ENCODE data around the gene YIF1A.

YIF1A gene

DNA sequence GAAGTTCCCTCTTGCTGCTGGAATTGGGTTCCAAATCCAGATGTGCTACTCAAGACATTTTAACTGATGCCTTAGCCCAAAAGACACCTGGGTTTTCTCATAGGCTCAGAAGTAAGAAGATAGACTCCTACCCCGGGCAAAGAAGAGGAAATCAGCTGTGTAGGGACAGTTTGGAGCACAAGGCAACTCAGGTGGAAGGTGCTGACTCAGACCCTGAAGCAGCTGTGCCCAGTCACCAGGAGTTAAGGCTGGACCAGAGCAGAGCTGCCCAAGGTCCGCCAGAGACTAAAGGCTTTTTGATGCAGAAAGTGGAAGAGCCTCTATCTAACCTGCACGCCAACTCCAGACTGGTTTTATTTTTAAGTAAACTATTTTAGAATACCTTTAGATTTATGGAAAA, 41.1 kb downstream of the YIF1A start:
- DNase-seq (ENCODE audit: low read depth in 3 of 3), result no peak

DNA sequence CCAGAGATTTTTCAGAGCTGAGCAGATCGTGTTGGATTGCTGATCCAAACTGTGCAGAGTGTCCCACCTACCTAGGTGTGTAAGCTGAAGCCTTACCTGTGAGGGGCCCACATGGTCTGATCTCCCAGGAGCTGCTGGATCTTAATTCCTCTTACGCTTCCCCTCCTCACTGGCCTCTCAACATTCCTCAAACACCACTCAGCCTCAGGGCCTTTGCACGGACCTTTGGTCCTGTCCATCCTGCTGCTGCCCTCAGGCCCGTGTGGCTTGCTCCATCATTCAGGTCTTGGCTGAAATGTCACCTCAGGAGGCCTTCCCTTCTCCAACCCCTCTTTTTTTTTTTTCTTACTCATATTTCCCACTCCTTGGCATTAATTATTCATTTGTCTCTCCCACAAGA, 41.6 kb downstream of the YIF1A start:
- DNase-seq (ENCODE audit: low read depth in 3 of 3), result no peak

DNA sequence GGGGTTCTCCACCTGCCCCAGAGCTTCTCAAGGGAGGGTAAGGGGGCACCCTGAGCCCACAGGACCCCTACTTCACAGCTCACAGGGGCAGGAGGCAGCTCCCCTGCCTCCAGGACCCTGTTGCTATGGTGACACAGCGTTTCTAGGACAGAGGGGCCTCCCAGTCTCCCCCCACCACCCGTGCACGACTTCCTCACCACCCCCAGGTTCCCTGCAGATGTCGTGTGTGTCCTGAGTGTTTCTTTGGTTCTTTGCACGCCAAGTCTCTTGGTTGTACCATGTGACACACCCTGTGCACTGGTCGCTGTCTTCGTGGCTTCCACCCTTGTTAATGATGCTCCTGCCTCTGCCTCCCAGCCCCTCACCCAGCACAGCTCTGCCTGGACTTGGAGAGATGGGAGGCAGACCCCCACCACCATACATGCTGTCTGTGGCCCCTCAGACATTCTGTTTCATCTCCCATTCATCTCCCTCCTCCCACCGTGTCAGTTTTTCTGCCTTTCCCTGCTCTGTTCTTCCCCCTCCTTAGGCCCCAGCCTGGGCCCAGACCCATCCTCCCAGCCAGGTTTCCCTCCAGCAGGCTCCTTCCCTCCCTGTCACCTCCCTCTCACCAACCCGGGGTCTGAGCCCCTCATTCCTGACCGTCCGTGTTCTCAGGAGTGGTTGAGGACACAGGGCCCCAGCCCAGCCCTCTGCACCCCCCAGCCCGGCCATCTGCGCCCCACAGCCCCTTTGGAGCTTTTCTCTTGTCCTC, 45.0 kb downstream of the YIF1A start:
- DNase-seq (ENCODE audit: low read depth in 3 of 3), result no peak

DNA sequence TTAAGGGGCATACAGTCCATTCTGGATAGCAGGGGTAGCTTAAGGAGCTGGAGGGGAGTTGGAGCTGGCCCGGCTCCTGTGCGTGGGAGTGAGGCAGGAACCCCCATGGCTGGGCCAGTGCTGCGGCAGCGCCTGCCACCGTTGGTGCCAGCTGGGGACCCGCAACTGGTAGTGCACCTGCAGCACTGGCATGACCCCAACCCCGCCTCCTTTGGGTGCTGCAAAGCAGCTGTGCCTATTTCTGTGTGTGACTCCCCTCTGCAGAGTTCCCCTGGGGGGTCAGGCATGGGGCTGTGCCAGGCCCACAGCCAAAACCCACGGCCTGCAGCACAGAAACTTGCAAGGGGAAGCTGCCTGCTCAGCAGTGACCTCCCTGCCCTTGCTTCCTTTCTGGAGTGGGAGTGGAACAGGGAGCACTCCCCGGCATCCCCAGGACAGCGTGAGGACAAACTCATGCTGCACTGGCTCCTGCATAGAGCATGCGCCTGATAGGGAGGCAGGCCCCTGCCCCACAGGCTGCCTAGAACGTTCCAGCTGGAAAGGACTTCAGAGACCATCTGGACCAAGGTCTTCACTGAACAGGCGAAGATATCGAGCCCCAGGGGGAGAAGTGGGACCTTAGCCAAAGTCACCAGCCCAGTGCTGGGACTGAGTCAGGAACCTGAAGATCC, 46.7 kb downstream of the YIF1A start:
- no peak for DNase-seq (ENCODE audit: low read depth in 3 of 3)

DNA sequence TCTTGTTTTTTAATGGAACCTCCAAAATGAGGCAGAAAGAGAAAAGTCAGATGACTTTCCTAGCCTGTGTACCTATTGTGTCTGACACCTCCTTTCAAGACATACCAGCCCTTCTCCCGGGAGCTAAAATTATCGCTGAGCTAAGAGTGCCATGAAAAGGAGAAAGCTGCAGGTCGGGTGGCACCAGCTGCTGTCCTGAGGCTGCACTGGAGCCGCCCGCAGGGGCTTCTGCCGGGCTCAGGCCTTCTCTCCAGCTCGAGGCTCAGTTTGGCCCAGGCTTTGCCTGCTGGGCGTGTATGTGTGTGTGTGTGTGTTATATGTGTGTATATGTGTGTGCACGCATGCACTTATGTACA, 48.2 kb downstream of the YIF1A start:
- DNase-seq (ENCODE audit: low read depth in 3 of 3), result no peak

DNA sequence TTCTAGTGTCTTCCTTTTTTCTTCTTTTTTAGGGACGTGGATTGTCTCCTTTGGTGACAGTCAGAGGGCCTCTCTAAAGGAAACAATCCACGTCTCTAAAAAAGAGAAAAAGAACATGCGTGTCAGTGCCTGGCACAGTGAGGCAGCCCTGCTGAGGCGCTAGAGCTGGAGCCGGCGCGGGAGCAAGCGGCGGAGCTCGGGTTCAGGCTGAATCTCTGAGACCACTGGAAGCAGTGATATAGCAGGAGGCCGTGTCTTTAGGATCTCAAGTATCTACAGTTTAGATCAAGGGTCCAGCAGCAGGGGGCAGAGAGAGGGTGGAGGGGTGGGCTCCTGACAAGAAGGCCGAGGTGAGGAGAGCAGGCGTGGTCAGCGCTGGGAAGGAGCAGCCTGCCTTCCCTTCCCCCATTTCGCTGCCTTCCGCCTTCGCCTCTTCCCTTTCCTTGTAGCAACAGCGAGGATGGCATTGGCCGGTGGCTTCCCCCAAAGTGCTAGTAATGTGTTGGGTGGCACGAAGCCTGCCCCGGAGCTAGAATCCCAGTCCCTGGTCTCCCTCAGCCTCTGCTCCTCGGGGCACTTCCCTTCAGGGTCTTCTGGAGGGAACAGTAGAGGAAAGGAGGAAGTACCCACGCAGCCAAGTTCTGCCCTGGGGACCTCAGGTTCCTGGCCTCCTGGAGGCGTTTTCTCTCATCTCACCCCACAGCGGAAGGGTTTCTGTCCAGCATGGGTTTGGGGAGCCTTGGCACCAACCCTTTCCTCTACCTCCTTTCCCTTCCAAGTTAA, 48.8 kb downstream of the YIF1A start:
- no peak for DNase-seq (ENCODE audit: low read depth in 3 of 3)

DNA sequence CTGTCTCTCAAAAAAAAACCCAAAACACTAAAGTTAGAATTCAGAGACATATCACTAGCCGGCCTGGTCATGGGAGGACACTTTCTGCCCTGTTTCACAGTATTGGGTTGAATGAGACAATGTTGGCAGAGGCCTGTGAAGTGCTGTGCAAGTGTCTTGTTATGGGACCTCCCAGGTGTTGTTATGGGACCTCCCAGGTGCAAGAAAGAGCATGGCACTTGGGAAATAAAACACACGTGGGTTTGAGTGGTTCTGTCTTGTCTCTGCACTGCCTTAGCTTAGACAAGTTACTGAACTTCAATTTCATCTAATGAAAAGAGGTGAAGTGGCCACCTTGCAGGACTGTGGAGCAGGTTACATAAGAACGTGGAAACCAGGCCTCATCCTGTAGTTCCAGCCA, 49.4 kb downstream of the YIF1A start:
- no peak for DNase-seq (ENCODE audit: low read depth in 3 of 3)

DNA sequence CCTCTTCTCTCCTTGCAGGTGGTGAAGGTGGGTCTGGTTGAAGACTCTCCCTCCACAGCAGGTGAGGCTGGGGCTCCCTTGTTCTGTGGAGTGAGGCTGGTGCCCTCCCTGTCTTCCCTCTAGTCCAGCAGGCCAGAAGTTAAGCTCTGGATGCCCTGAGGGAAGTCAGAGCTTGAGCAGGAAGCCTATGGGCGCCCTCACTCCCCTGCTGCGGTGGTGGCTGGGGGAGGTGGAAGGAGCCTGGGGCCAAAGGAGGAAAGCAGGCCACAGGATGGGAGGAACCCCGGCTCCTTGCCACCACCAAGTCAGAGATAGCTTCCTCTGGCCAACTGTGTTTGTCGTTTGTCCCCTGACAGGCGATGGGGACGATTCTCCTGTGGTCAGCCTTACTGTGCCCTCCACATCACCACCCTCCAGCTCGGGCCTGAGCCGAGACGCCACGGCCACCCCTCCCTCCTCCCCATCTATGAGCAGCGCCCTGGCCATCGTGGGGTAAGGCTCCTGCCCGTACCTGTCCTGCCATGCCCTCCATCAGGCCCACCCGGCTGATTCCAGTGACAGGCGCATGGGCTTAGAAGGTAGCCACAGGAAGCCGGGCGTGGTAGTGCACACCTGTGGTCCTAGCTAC, 50.0 kb downstream of the YIF1A start:
- no peak for DNase-seq (ENCODE audit: low read depth in 3 of 3)

DNA sequence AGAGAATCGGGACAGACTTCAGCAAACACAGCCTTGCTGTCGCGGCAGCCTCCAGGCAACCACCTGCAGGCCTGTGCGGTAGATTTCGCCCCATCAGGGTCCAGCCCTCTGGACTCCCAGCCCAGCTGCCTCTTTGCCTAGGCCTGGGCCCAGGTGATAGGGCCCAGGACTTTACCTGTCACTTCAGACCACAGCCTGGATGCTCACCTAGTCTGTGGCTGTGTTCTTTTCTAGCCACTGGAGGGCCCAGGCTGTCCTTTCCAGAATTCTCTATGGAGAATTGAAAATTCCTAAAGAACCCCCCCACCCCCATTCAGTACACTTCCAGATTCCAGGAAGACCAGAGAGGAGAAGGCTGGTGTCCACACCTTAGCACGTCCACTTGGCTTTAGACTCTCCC, 51.1 kb downstream of the YIF1A start:
- DNase-seq (ENCODE audit: low read depth in 3 of 3), result no peak

DNA sequence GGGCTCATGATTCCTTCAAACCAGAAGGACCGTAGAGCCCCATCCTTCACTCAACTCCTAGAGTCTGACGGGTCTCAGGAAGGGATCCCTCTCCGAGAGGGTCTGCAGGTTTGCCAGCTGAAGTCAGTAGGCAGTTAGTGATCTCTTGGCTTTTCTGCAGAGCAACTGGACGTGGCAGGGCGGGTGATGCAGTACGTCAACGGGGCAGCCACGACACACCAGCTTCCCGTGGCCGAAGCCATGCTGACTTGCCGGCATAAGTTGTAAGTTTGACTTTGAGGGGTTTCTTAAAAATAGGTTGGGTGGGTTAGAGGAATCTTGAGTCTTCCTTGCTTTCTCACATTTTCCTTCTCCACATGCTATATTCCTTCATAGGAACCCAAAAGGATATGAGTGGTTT, 53.8 kb downstream of the YIF1A start:
- DNase-seq (ENCODE audit: low read depth in 3 of 3), result no peak

Measured in stimulated activated CD4-positive, alpha-beta T cell treated with anti-CD3 and anti-CD28 coated beads, TNF-alpha, amount 100 ng/mL, for 24 hours (primary cell).